Upper lobe of right lung (tissue), 1 donor: ENCODE measurements around the gene CCDC127. TPM values are rescaled to one million over a fixed set of nuclear protein-coding genes. Genes with fewer than 3 reads are reported as not detected.
A peak's percentile ranks its signal among the peaks of the same experiment; 100 is the strongest.
"Not testable (repeated sequence)": the region's sequence is repeated elsewhere in the genome, so short reads cannot be mapped to it uniquely, and the experiment has no call there.

Experiments
- ATAC-seq: fragments of 200-7000 bp; cut with Tn5 transposase; one replicate; pipeline ENCODE4 v1.9.1; 2020; ENCODE audit warnings: mild to moderate bottlenecking, moderate library complexity
- DNase-seq: peaks from one replicate; pipeline ENCODE4 v3.0.0-alpha.2; 2020
- H3K27ac ChIP-seq: fragments of 200-600 bp; one replicate; pipeline ENCODE4 v1.8.0; 2022
- H3K27me3 ChIP-seq: fragments of 200-600 bp; one replicate; pipeline ENCODE4 v1.8.0; 2022; ENCODE audit warnings: mild to moderate bottlenecking
- H3K36me3 ChIP-seq: fragments of 200-600 bp; one replicate; pipeline ENCODE4 v1.8.0; 2022
- H3K4me1 ChIP-seq: fragments of 200-600 bp; one replicate; pipeline ENCODE4 v1.8.0; 2022
- H3K4me3 ChIP-seq: fragments of 200-600 bp; one replicate; pipeline ENCODE4 v1.8.0; 2022; ENCODE audit warnings: mild to moderate bottlenecking
- H3K9me3 ChIP-seq: fragments of 200-600 bp; one replicate; pipeline ENCODE4 v1.8.0; 2022
- CTCF ChIP-seq: fragments of 200-600 bp; IDR thresholded peaks from one replicate; pipeline ENCODE4 v1.8.0; 2022; ENCODE audit warnings: antibody characterized with exemption
- intact Hi-C: fragments of 100-400 bp; cut with DNase I; formaldehyde crosslinking; loops from one replicate; pipeline ENCODE4 v1.11.0; 2022
- total RNA-seq: library from RNA; stranded (reverse); fragmentation: NEBNext Ultra II Directional; extraction: Animal tissue kit (Norgen Biotek cat#: 25700); gene quantifications from one replicate; pipeline ENCODE4 v1.2.1, GENCODE V29; 2021
- donor health status: DM: no; HTN: yes; CAD: no; lungs with severe emphysema.

Gene CCDC127
- total RNA-seq, 1 donor from 2014 or later = 5.5 TPM

- peaks cover 48% of the 10 kb centered on the region for H3K36me3 ChIP-seq
- ATAC-seq, intact Hi-C loops: not testable (repeated sequence)
Measured at GRCh38 chr5:254322-254721, 36.4 kb upstream of the CCDC127 start.

GRCh38 chr5:252546-252945 is 34.6 kb upstream of the CCDC127 start:
- ATAC-seq (no peak), DNase-seq (no peak)
- H3K27ac ChIP-seq = no peak overlapping the region
- H3K36me3 ChIP-seq = peaks cover 66% of the 10 kb centered on the region
- no peaks in the 10 kb centered on the region for H3K4me1 ChIP-seq
- no peak for TF ChIP-seq CTCF
- intact Hi-C loops = no loop called here
- no peaks in the 10 kb centered on the region for H3K9me3 ChIP-seq
- H3K27me3 ChIP-seq = no peaks in the 10 kb centered on the region
- no peak overlapping the region for H3K4me3 ChIP-seq

More at GRCh38 chr5:254322-254721, 36.4 kb upstream of the CCDC127 start:
- H3K27ac ChIP-seq, H3K9me3 ChIP-seq, DNase-seq, H3K27me3 ChIP-seq, H3K4me1 ChIP-seq, H3K4me3 ChIP-seq: not testable (repeated sequence)

- H3K27me3 ChIP-seq, H3K4me1 ChIP-seq, ATAC-seq, H3K9me3 ChIP-seq, intact Hi-C loops, H3K27ac ChIP-seq, DNase-seq, H3K4me3 ChIP-seq: not testable (repeated sequence)
- H3K36me3 ChIP-seq = peaks cover 67% of the 10 kb centered on the region
Measured at GRCh38 chr5:251975-252374, 34.0 kb upstream of the CCDC127 start.

GRCh38 chr5:251538-251937 is 33.6 kb upstream of the CCDC127 start:
- H3K9me3 ChIP-seq, DNase-seq, H3K4me1 ChIP-seq, H3K27me3 ChIP-seq, ATAC-seq, H3K4me3 ChIP-seq, H3K27ac ChIP-seq, intact Hi-C loops: not testable (repeated sequence)
- H3K36me3 ChIP-seq = peaks cover 65% of the 10 kb centered on the region

- H3K4me3 ChIP-seq, H3K27me3 ChIP-seq, H3K27ac ChIP-seq, H3K4me1 ChIP-seq, DNase-seq, H3K9me3 ChIP-seq, intact Hi-C loops: not testable (repeated sequence)
- ATAC-seq = peak; percentile 31
- H3K36me3 ChIP-seq = peaks cover 65% of the 10 kb centered on the region
Measured at GRCh38 chr5:251016-251415, 33.1 kb upstream of the CCDC127 start.

GRCh38 chr5:250396-250795 is 32.4 kb upstream of the CCDC127 start:
- peak; percentile 23 for ATAC-seq
- H3K27me3 ChIP-seq, H3K27ac ChIP-seq, H3K4me1 ChIP-seq, DNase-seq, H3K4me3 ChIP-seq, H3K9me3 ChIP-seq, intact Hi-C loops: not testable (repeated sequence)
- H3K36me3 ChIP-seq = peaks cover 65% of the 10 kb centered on the region

- H3K4me1 ChIP-seq, H3K27ac ChIP-seq, H3K9me3 ChIP-seq, intact Hi-C loops, ATAC-seq, H3K4me3 ChIP-seq, H3K27me3 ChIP-seq, DNase-seq: not testable (repeated sequence)
- peaks cover 80% of the 10 kb centered on the region for H3K36me3 ChIP-seq
Measured at GRCh38 chr5:245717-246116, 27.8 kb upstream of the CCDC127 start.

- H3K27ac ChIP-seq, intact Hi-C loops, DNase-seq, H3K27me3 ChIP-seq, H3K9me3 ChIP-seq, H3K4me3 ChIP-seq, H3K4me1 ChIP-seq, ATAC-seq: not testable (repeated sequence)
- peaks cover 90% of the 10 kb centered on the region for H3K36me3 ChIP-seq
Measured at GRCh38 chr5:243683-244367, 25.9 kb upstream of the CCDC127 start.

- H3K4me1 ChIP-seq, H3K4me3 ChIP-seq, H3K27me3 ChIP-seq, DNase-seq, intact Hi-C loops, H3K9me3 ChIP-seq, H3K27ac ChIP-seq, ATAC-seq: not testable (repeated sequence)
- H3K36me3 ChIP-seq = peaks cover 87% of the 10 kb centered on the region
Measured at GRCh38 chr5:241045-241669, 23.2 kb upstream of the CCDC127 start.

- DNase-seq, H3K27me3 ChIP-seq, intact Hi-C loops, H3K27ac ChIP-seq, ATAC-seq, H3K4me3 ChIP-seq, H3K9me3 ChIP-seq, H3K4me1 ChIP-seq: not testable (repeated sequence)
- H3K36me3 ChIP-seq = peaks cover 87% of the 10 kb centered on the region
Measured at GRCh38 chr5:240550-240949, 22.6 kb upstream of the CCDC127 start.

- H3K4me1 ChIP-seq, DNase-seq, H3K9me3 ChIP-seq, ATAC-seq, H3K27ac ChIP-seq, intact Hi-C loops, H3K27me3 ChIP-seq, H3K4me3 ChIP-seq: not testable (repeated sequence)
- peaks cover 94% of the 10 kb centered on the region for H3K36me3 ChIP-seq
Measured at GRCh38 chr5:237931-238330, 20.0 kb upstream of the CCDC127 start.

- H3K36me3 ChIP-seq = peaks cover 94% of the 10 kb centered on the region
- H3K4me1 ChIP-seq, intact Hi-C loops, H3K4me3 ChIP-seq, DNase-seq, H3K9me3 ChIP-seq, H3K27ac ChIP-seq, H3K27me3 ChIP-seq: not testable (repeated sequence)
- ATAC-seq = peak; percentile 29
Measured at GRCh38 chr5:235527-235926, 17.6 kb upstream of the CCDC127 start.
